Mesendoderm (in vitro differentiated cells): ENCODE measurements around the gene ARRDC5.
"Not testable (repeated sequence)": the region's sequence is repeated elsewhere in the genome, so short reads cannot be mapped to it uniquely, and the experiment has no call there.

ENCODE experiments used
- DNase-seq: peaks from one replicate; pipeline ENCODE4 v3.0.0; 2013
- H2AK5ac ChIP-seq: 2 replicates; pipeline ENCODE4 v1.6.1; 2013; ENCODE audit warnings: low read length, inconsistent platforms
- H2BK120ac ChIP-seq: 2 replicates; pipeline ENCODE4 v1.6.1; 2013; ENCODE audit warnings: low read depth, mild to moderate bottlenecking, low read length, moderate library complexity, mixed read lengths
- H2BK15ac ChIP-seq: replicated peaks from 2 replicates; pipeline ENCODE4 v1.6.1; 2013; ENCODE audit warnings: low read depth, mild to moderate bottlenecking, moderate library complexity
- H2BK5ac ChIP-seq: 2 replicates; pipeline ENCODE4 v1.6.1; 2013; ENCODE audit warnings: low read length, inconsistent platforms
- H3K18ac ChIP-seq: 2 replicates; pipeline ENCODE4 v1.6.1; 2013; ENCODE audit warnings: mild to moderate bottlenecking, low read length, mixed read lengths
- H3K23ac ChIP-seq: one replicate; pipeline ENCODE4 v1.6.1; 2013; ENCODE audit warnings: low read length
- H3K27ac ChIP-seq: 2 replicates; pipeline ENCODE4 v1.5.1; 2013; ENCODE audit warnings: low read depth, mild to moderate bottlenecking, inconsistent platforms, low read length, moderate library complexity
- H3K27me3 ChIP-seq: 2 replicates; pipeline ENCODE4 v1.6.1; 2013; ENCODE audit warnings: low read length, control low read depth, mild to moderate bottlenecking, inconsistent platforms; ENCODE audit not compliant: insufficient read depth, poor library complexity
- H3K36me3 ChIP-seq: 2 replicates; pipeline ENCODE4 v1.6.1; 2013; ENCODE audit warnings: low read length, inconsistent platforms; ENCODE audit not compliant: control insufficient read depth, insufficient read depth
- H3K4ac ChIP-seq: one replicate; pipeline ENCODE4 v1.6.1; 2013; ENCODE audit warnings: low read depth, mild to moderate bottlenecking, low read length, moderate library complexity
- H3K4me1 ChIP-seq: 2 replicates; pipeline ENCODE4 v1.6.1; 2013; ENCODE audit warnings: low read depth, low read length, inconsistent platforms; ENCODE audit not compliant: control insufficient read depth
- H3K4me2 ChIP-seq: 2 replicates; pipeline ENCODE4 v1.6.1; 2013; ENCODE audit warnings: low read length
- H3K4me3 ChIP-seq: 2 replicates; pipeline ENCODE4 v1.5.1; 2013; ENCODE audit warnings: mild to moderate bottlenecking, low read length
- H3K56ac ChIP-seq: one replicate; pipeline ENCODE4 v1.6.1; 2013; ENCODE audit warnings: low read length
- H3K79me1 ChIP-seq: 2 replicates; pipeline ENCODE4 v1.6.1; 2013; ENCODE audit warnings: low read length, inconsistent platforms
- H3K79me2 ChIP-seq: 2 replicates; pipeline ENCODE4 v1.6.1; 2013; ENCODE audit warnings: mild to moderate bottlenecking, low read length; ENCODE audit not compliant: control insufficient read depth, insufficient read depth
- H3K9ac ChIP-seq: 2 replicates; pipeline ENCODE4 v1.6.1; 2013; ENCODE audit warnings: low read length, inconsistent platforms
- H4K5ac ChIP-seq: one replicate; pipeline ENCODE4 v1.6.1; 2013; ENCODE audit warnings: low read length
- H4K8ac ChIP-seq: one replicate; pipeline ENCODE4 v1.6.1; 2013; ENCODE audit warnings: low read depth, mild to moderate bottlenecking, control low read depth, low read length, moderate library complexity
- WGBS: extraction: QIAGEN DNeasy Blood & Tissue Kit; methylation state at CpG from one replicate; pipeline ENCODE4 v1.1.7; 2013; ENCODE audit warnings: low lambda C conversion rate, missing lambda C conversion rate; ENCODE audit not compliant: insufficient coverage; ENCODE audit errors: extremely low coverage; 5-methylcytosine and 5-hydroxymethylcytosine counted together

Gene ARRDC5

GRCh38 chr19:4908781-4909155, 6.1 kb upstream of the ARRDC5 start:
- WGBS: no CpG with 5 or more reads among the region's 15 CpGs
- H3K27me3 ChIP-seq: no peaks in the 10 kb centered on the region
- no peak overlapping the region for H3K4me3 ChIP-seq
- H3K23ac ChIP-seq: no peak overlapping the region
- no peak overlapping the region for H2BK120ac ChIP-seq
- no peaks in the 10 kb centered on the region for H3K4me1 ChIP-seq
- no peak for DNase-seq
- no peak overlapping the region for H3K4ac ChIP-seq
- no peak overlapping the region for H2BK5ac ChIP-seq
- no peak overlapping the region for H3K27ac ChIP-seq
- no peak overlapping the region for H4K5ac ChIP-seq
- H3K36me3 ChIP-seq: peaks cover 2% of the 10 kb centered on the region
- no peak overlapping the region for H2BK15ac ChIP-seq
- H3K18ac ChIP-seq: no peak overlapping the region
- H3K79me2 ChIP-seq: peaks cover 30% of the 10 kb centered on the region
- peaks cover 16% of the 10 kb centered on the region for H3K79me1 ChIP-seq
- H3K9ac ChIP-seq: peak overlapping the region; percentile 48
- H4K8ac ChIP-seq: no peak overlapping the region
- H3K56ac ChIP-seq: peak overlapping the region; percentile 58
- no peak overlapping the region for H3K4me2 ChIP-seq
- no peak overlapping the region for H2AK5ac ChIP-seq

GRCh38 chr19:4908360-4908759, 5.7 kb upstream of the ARRDC5 start:
- Histone ChIP-seq H3K4ac (no peak overlapping the region), H3K23ac (no peak overlapping the region), H3K27ac (no peak overlapping the region), H3K27me3 (no peaks in the 10 kb centered on the region), H3K36me3 (peaks cover 2% of the 10 kb centered on the region), H3K79me1 (peaks cover 13% of the 10 kb centered on the region), H3K4me2 (no peak overlapping the region), H3K79me2 (peaks cover 26% of the 10 kb centered on the region), H2BK15ac (no peak overlapping the region), H4K8ac (no peak overlapping the region), H3K4me1 (no peaks in the 10 kb centered on the region), H2BK5ac (no peak overlapping the region), H3K18ac (no peak overlapping the region), H3K56ac (peak overlapping the region; percentile 58), H2BK120ac (no peak overlapping the region), H3K9ac (no peak overlapping the region), H3K4me3 (no peak overlapping the region), H4K5ac (no peak overlapping the region), H2AK5ac (no peak overlapping the region)
- DNase-seq: peak; percentile 27
- WGBS: no CpG with 5 or more reads among the region's 5 CpGs

GRCh38 chr19:4906963-4907362, 4.3 kb upstream of the ARRDC5 start:
- H3K79me2 ChIP-seq: peaks cover 16% of the 10 kb centered on the region
- H3K27me3 ChIP-seq: no peaks in the 10 kb centered on the region
- no peak overlapping the region for H4K5ac ChIP-seq
- H2BK5ac ChIP-seq: no peak overlapping the region
- no peak overlapping the region for H2BK120ac ChIP-seq
- H4K8ac ChIP-seq: no peak overlapping the region
- no peak overlapping the region for H3K4me3 ChIP-seq
- no peak overlapping the region for H3K27ac ChIP-seq
- no peak for DNase-seq
- no peak overlapping the region for H3K18ac ChIP-seq
- no peak overlapping the region for H3K4ac ChIP-seq
- H3K56ac ChIP-seq: no peak overlapping the region
- H3K4me2 ChIP-seq: no peak overlapping the region
- H2AK5ac ChIP-seq: no peak overlapping the region
- H3K79me1 ChIP-seq: peaks cover 10% of the 10 kb centered on the region
- no peak overlapping the region for H3K9ac ChIP-seq
- H3K23ac ChIP-seq: no peak overlapping the region
- no CpG with 5 or more reads among the region's 8 CpGs for WGBS
- peaks cover 2% of the 10 kb centered on the region for H3K36me3 ChIP-seq
- no peaks in the 10 kb centered on the region for H3K4me1 ChIP-seq
- H2BK15ac ChIP-seq: no peak overlapping the region

GRCh38 chr19:4904481-4904880, 1.8 kb upstream of the ARRDC5 start:
- Histone ChIP-seq H3K9ac (no peak overlapping the region), H4K8ac (no peak overlapping the region), H3K36me3 (no peaks in the 10 kb centered on the region), H3K18ac (no peak overlapping the region), H3K4ac (no peak overlapping the region), H3K27ac (no peak overlapping the region), H3K56ac (no peak overlapping the region), H2BK120ac (no peak overlapping the region), H3K79me1 (no peaks in the 10 kb centered on the region), H3K79me2 (no peaks in the 10 kb centered on the region), H3K4me2 (no peak overlapping the region), H3K4me3 (no peak overlapping the region), H4K5ac (no peak overlapping the region), H3K4me1 (no peaks in the 10 kb centered on the region), H2BK5ac (no peak overlapping the region), H3K27me3 (no peaks in the 10 kb centered on the region), H3K23ac (no peak overlapping the region), H2AK5ac (no peak overlapping the region), H2BK15ac (no peak overlapping the region)
- no CpG with 5 or more reads among the region's 3 CpGs for WGBS
- DNase-seq: no peak

- H3K79me1 ChIP-seq, DNase-seq, H3K9ac ChIP-seq, H3K18ac ChIP-seq, H3K27ac ChIP-seq, H3K36me3 ChIP-seq, H4K8ac ChIP-seq, H3K23ac ChIP-seq, H3K4me1 ChIP-seq, H2BK120ac ChIP-seq, H3K27me3 ChIP-seq, H3K4me3 ChIP-seq, H2BK5ac ChIP-seq, H3K79me2 ChIP-seq, H2AK5ac ChIP-seq, H4K5ac ChIP-seq, H2BK15ac ChIP-seq, H3K4ac ChIP-seq, H3K56ac ChIP-seq, H3K4me2 ChIP-seq: not testable (repeated sequence)
- WGBS: no CpG with 5 or more reads among the region's 13 CpGs
Measured at GRCh38 chr19:4900879-4901278, 1.8 kb downstream of the ARRDC5 start.

GRCh38 chr19:4897146-4897545, 5.5 kb downstream of the ARRDC5 start:
- H3K23ac ChIP-seq: no peak overlapping the region
- no peaks in the 10 kb centered on the region for H3K27me3 ChIP-seq
- H3K36me3 ChIP-seq: no peaks in the 10 kb centered on the region
- no peaks in the 10 kb centered on the region for H3K79me2 ChIP-seq
- H2AK5ac ChIP-seq: no peak overlapping the region
- no peak overlapping the region for H3K18ac ChIP-seq
- no peak overlapping the region for H3K9ac ChIP-seq
- no peaks in the 10 kb centered on the region for H3K79me1 ChIP-seq
- no peak overlapping the region for H2BK15ac ChIP-seq
- H3K4ac ChIP-seq: no peak overlapping the region
- H3K4me2 ChIP-seq: no peak overlapping the region
- H3K4me3 ChIP-seq: no peak overlapping the region
- H3K56ac ChIP-seq: no peak overlapping the region
- H3K27ac ChIP-seq: no peak overlapping the region
- no peak overlapping the region for H2BK5ac ChIP-seq
- no peak overlapping the region for H2BK120ac ChIP-seq
- no peaks in the 10 kb centered on the region for H3K4me1 ChIP-seq
- WGBS: no CpG with 5 or more reads among the region's 7 CpGs
- H4K5ac ChIP-seq: no peak overlapping the region
- H4K8ac ChIP-seq: no peak overlapping the region
- no peak for DNase-seq
